Effector memory CD4-positive, alpha-beta T cell (primary cell): ENCODE data around the gene TCF7.

Source experiments
- DNase-seq, 3 donors: peaks; one replicate each; pipeline ENCODE4 v3.0.0-alpha.2; 2020
- H3K27ac ChIP-seq: 2 replicates; pipeline ENCODE4 v1.7.0; 2013; ENCODE audit warnings: mild to moderate bottlenecking, low read length, moderate library complexity; ENCODE audit not compliant: insufficient read depth, poor library complexity, severe bottlenecking
- H3K27me3 ChIP-seq: replicated peaks from 2 replicates; pipeline ENCODE4 v1.7.0; 2013; ENCODE audit warnings: mild to moderate bottlenecking, low read length; ENCODE audit not compliant: insufficient read depth, control insufficient read depth, poor library complexity, severe bottlenecking
- H3K36me3 ChIP-seq: 2 replicates; pipeline ENCODE4 v1.7.0; 2013; ENCODE audit warnings: mild to moderate bottlenecking, low read length, moderate library complexity; ENCODE audit not compliant: control insufficient read depth, insufficient read depth
- H3K4me1 ChIP-seq: 2 replicates; pipeline ENCODE4 v1.7.0; 2013; ENCODE audit warnings: low read length, mild to moderate bottlenecking; ENCODE audit not compliant: control insufficient read depth, insufficient read depth, poor library complexity, severe bottlenecking
- H3K4me3 ChIP-seq: 2 replicates; pipeline ENCODE4 v1.7.0; 2013; ENCODE audit warnings: low read length, low read depth, mild to moderate bottlenecking; ENCODE audit not compliant: insufficient read depth, poor library complexity, severe bottlenecking
- H3K9me3 ChIP-seq: 2 replicates; pipeline ENCODE4 v1.7.0; 2013; ENCODE audit warnings: mild to moderate bottlenecking, low read length, moderate library complexity; ENCODE audit not compliant: control insufficient read depth

The TCF7 gene

GRCh38 chr5:134112726-134113362 is 1.6 kb upstream of the TCF7 start:
- peak overlapping the region; percentile 80 for H3K27ac ChIP-seq
- H3K9me3 ChIP-seq: no peaks in the 10 kb centered on the region
- no peak for DNase-seq
- H3K4me1 ChIP-seq: peaks cover 44% of the 10 kb centered on the region
- no peaks in the 10 kb centered on the region for H3K27me3 ChIP-seq
- peaks cover 22% of the 10 kb centered on the region for H3K36me3 ChIP-seq
- H3K4me3 ChIP-seq: no peak overlapping the region

DNA sequence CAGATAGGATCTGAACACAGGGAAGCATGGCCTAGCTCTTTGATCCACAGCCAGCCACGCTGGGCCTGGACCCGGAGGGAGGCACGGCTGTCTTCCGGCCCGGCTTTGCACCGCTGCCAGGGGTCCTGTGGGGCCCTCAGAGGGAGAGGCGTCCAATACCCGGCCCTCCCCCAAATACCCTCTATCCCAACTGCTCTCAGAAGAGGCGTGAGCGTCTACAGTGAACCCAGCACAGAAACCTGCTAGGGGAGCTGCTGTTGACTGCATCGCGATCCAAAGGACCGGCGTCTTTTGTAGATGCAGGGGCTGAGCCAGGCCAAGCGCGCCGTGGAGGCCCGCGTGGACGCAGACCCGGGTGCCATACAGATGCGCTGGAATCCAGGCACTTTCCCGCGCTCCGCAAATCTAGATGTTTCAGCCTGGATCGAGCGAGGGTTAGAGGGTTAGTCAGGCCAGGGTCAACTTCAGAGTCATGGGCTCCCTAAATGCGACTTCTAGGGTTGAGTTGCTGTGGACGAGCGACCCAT is 1.1 kb upstream of the TCF7 start:
- peak overlapping the region; percentile 64 for H3K4me3 ChIP-seq
- no peak for DNase-seq
- H3K36me3 ChIP-seq: peaks cover 28% of the 10 kb centered on the region
- peaks cover 48% of the 10 kb centered on the region for H3K4me1 ChIP-seq
- H3K27me3 ChIP-seq: no peaks in the 10 kb centered on the region
- no peaks in the 10 kb centered on the region for H3K9me3 ChIP-seq
- peak overlapping the region; percentile 80 for H3K27ac ChIP-seq

DNA sequence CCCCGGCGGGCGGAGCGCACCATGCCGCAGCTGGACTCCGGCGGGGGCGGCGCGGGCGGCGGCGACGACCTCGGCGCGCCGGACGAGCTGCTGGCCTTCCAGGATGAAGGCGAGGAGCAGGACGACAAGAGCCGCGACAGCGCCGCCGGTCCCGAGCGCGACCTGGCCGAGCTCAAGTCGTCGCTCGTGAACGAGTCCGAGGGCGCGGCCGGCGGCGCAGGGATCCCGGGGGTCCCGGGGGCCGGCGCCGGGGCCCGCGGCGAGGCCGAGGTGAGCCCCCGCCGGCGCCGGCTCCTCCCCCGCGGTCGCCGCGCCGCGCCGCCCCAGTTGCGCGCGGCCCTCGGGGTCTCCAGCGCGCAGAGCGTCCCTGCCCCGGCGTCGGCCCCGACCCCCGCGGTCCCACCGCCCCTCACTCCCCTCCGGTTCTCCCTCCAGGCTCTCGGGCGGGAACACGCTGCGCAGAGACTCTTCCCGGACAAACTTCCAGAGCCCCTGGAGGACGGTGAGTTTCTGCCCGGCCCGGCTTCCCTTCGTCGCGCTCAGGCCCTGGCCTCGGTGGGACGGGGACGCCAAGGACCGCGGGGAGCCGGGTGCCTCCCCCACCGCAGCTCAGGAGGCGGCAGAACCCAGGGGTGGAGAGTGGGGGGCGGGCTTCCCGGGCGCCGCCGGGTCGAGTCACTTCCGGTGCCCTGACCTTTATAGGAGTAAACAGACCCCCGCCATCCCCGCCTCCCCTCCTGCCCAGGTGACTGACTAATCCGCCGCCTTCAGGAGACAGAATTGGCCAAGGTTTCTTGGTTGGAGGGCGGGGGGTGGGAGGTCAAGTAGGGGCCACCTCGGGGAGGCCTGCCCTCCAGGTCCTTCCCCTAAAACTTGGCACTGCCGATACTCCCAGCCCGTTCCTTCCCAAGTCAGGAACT is 665 bp downstream of the TCF7 start:
- peak; percentile 64 to 73 (median 68) for DNase-seq
- H3K27me3 ChIP-seq: no peaks in the 10 kb centered on the region
- H3K27ac ChIP-seq: peak overlapping the region; percentile 85
- peaks cover 44% of the 10 kb centered on the region for H3K36me3 ChIP-seq
- H3K4me1 ChIP-seq: peaks cover 56% of the 10 kb centered on the region
- peak overlapping the region; percentile 80 for H3K4me3 ChIP-seq
- no peaks in the 10 kb centered on the region for H3K9me3 ChIP-seq

DNA sequence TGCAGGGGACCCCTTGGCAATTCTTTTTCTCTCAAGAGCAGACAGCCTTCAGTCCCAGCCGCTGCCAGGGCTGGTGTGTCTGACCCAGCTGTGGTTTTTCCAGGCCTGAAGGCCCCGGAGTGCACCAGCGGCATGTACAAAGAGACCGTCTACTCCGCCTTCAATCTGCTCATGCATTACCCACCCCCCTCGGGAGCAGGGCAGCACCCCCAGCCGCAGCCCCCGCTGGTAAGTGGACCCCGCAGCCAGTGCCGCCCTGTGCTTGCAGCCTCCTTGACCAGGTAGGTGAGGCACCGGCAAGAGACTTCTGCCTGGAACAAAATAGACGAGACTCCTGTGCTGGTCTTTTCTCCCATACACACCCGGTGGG is 1.3 kb downstream of the TCF7 start:
- peaks cover 51% of the 10 kb centered on the region for H3K36me3 ChIP-seq
- peak overlapping the region; percentile 85 for H3K27ac ChIP-seq
- H3K27me3 ChIP-seq: no peaks in the 10 kb centered on the region
- no peak for DNase-seq
- peak overlapping the region; percentile 80 for H3K4me3 ChIP-seq
- H3K9me3 ChIP-seq: no peaks in the 10 kb centered on the region
- peaks cover 56% of the 10 kb centered on the region for H3K4me1 ChIP-seq

DNA sequence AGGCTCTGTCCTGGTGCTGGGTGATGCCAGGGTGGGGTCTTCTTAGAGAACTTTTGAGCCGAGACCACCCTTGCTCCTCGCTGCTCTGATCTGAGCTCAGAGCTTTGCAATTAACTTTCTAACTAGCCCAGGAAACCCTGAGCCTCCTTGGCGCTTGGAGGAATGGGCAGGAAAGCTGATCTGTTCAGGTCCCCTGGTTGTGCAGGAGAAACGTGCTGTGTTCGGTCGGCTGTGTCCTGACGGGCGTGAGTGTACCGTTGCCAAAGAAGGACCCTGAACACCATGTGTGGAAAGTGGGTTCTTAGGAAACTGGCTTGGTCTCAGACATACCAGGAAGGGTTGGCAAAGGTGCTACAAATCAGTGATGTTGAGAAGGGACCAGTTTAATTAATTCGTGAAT is 1.8 kb downstream of the TCF7 start:
- DNase-seq: no peak
- H3K9me3 ChIP-seq: no peaks in the 10 kb centered on the region
- H3K27ac ChIP-seq: peak overlapping the region; percentile 85
- H3K4me1 ChIP-seq: peaks cover 54% of the 10 kb centered on the region
- H3K4me3 ChIP-seq: peak overlapping the region; percentile 80
- peaks cover 54% of the 10 kb centered on the region for H3K36me3 ChIP-seq
- no peaks in the 10 kb centered on the region for H3K27me3 ChIP-seq

DNA sequence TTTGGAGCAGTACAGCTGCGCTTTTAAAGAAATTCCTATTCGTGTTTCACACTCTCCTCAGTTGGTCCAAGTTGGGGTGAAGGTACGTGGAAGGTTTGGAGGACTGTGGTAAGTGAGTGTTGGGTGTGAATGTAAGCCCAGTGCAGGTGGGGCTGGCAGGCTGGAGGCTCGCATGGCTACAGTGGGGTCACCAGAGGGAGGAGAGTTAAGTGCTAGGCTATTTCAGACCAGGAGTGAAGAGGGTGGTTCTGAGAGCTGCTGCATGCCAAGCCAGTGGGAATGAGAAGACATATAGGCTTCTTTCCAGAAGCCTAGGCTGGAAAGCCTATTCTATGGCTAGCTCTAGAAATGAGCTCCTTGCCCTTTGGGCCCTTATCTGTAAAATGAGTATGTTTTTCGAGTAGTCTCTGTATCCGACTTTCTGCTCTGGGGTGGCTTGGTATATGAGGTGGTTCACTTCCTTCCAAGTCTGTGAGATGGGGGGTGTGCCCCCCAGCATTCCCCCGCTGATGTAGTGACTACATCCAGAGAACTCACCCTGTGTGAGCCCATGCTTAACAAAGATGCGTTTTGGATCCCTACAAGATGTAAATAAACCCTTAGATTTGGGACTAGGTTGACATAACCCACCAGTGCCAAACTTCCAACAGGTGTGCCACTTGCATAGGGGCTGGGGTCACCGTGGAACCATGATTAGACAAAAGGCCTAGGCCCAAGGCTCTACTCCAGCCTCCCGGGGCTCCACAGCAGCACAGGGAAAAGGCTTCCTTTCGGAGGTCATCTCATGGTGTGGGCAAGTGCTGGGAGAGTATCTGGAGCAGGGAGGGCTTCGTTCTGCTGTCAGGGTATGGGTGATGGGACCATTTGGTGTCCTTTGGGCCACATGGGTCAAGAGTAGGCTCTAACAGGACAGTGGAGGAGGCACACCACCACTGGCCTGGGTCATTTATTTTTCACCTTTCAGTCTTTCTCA is 2.6 kb downstream of the TCF7 start:
- Histone ChIP-seq H3K4me3 (peak overlapping the region; percentile 80), H3K27me3 (no peaks in the 10 kb centered on the region), H3K27ac (peak overlapping the region; percentile 85), H3K4me1 (peaks cover 54% of the 10 kb centered on the region), H3K36me3 (peaks cover 54% of the 10 kb centered on the region), H3K9me3 (no peaks in the 10 kb centered on the region)
- DNase-seq: no peak

- no peaks in the 10 kb centered on the region for H3K9me3 ChIP-seq
- H3K4me1 ChIP-seq: peaks cover 56% of the 10 kb centered on the region
- H3K36me3 ChIP-seq: peaks cover 59% of the 10 kb centered on the region
- DNase-seq: no peak
- H3K4me3 ChIP-seq: peak overlapping the region; percentile 80
- H3K27me3 ChIP-seq: no peaks in the 10 kb centered on the region
- H3K27ac ChIP-seq: peak overlapping the region; percentile 85
Measured at GRCh38 chr5:134118212-134118835, 3.8 kb downstream of the TCF7 start.

DNA sequence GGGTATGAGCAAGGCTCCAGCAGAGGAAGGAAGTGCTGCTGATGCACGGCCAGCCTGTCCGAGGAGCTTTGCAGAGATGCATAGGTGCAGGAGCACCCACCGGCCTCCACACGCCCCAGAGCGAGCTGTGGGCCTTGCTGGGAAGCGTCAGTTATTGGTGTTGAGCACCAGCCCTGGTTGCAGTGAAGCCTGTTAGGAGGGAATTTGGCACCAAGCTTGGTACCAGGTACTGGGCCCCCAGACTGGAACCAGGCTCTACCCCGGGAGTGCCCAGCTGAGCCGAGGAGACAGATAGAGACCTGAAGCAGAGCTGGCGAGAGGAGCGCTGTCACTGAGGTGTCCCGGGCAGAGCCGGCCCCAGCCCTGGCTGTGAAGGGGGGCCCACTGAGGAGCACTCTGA is 5.2 kb downstream of the TCF7 start:
- no peaks in the 10 kb centered on the region for H3K27me3 ChIP-seq
- DNase-seq: no peak
- H3K4me3 ChIP-seq: peak overlapping the region; percentile 80
- no peaks in the 10 kb centered on the region for H3K9me3 ChIP-seq
- H3K4me1 ChIP-seq: peaks cover 63% of the 10 kb centered on the region
- H3K27ac ChIP-seq: peak overlapping the region; percentile 85
- peaks cover 61% of the 10 kb centered on the region for H3K36me3 ChIP-seq
